Activated naive CD4-positive, alpha-beta T cell treated with anti-CD3 and anti-CD28 coated beads, Interleukin-2, amount 50 U/mL, for 16 hours (primary cell): ENCODE data around the gene EVC.
"Not testable (repeated sequence)": the region's sequence is repeated elsewhere in the genome, so short reads cannot be mapped to it uniquely, and the experiment has no call there.

ENCODE experiments used
- DNase-seq: peaks from one replicate; pipeline ENCODE4 v3.0.0-alpha.2; 2020

EVC gene

DNA sequence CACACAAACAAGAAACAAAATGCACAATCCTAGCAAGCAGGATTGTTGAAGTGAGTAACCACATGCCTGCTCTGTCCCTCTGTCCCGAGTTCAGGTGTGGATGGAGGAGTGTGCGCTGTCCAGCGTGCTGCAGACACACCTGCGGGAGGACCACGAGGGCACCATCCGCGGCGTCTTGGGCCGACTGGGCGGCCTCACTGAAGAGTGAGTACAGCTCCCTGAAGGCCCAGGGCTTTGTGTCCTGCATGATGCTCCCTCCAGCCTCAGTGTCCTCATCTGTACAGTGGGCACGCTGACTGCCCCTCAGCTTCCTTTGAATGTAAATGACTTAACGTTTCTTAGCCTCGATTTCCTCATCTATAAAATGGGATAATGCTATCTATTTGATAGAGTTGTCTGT, 82.5 kb downstream of the EVC start:
- no peak for DNase-seq

DNA sequence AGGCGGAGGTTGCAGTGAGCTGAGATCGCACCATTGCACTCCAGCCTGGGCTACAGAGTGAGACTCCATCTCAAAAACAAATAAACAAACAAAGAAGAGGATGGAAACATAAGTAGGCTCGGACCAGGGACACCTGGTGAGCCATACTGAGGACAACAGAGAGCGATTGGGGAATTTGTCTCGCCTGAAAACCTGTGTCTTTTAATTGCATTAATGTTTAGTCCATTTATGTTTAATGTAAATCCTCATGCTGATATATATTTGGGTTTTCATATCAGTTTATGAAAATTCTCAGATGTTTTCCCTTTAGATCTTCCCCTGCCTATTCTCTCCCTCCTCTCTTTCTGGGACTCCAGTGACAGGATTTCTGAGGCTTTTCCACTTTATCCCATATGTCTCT, 84.6 kb downstream of the EVC start:
- DNase-seq: no peak

DNA sequence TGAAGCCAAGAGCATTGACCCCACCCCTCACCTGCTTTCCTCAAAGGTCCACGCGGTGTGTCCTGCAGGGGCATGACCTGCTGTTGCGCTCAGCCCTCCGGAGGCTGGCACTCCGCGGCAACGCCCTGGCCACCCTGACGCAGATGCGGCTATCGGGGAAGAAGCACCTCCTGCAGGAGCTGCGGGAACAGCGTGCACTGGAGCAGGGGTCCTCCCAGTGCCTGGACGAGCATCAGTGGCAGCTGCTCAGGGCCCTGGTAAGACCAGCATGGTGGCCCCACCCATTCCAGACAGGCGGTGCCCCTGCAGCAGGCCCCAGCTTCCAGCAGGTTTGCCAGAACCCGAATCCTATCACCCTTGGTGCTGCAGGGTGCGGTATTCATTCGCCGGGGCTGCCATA, 86.0 kb downstream of the EVC start:
- DNase-seq: no peak

DNA sequence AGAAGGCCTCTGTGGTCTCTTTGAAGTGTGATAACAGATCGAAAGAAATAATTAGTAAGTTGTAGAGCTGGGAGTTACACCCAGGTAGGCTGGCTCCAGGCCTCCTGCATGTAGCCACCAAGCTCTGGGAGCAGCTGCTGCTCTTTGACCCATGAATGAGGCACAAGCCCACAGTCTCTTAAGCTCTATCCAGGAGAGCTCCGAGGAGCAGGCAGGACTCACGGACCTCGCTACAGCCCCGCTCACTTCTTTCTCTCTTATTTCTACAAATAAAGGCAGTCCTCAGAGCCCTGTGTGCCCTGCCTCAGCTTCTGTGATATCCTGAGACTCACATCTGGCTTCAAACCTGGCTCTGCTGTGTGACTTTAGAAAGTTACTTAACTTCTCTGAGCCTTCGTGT, 86.9 kb downstream of the EVC start:
- DNase-seq: no peak

DNA sequence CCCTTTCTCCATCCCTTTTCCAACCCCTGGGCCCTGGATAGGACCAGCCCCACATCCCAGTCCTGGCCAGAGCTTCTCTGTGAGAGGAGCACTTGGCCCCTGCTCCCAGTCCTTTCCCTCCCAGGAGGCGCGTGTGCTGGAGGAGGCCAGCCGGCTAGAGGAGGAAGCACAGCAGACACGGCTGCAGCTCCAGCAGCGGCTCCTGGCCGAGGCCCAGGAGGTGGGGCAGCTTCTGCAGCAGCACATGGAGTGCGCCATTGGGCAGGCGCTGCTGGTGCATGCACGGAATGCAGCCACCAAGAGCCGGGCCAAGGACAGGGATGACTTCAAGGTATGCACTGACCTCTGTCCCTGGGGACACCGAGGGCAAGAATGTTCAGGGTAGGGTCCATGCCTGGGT, 87.5 kb downstream of the EVC start:
- DNase-seq: no peak

DNA sequence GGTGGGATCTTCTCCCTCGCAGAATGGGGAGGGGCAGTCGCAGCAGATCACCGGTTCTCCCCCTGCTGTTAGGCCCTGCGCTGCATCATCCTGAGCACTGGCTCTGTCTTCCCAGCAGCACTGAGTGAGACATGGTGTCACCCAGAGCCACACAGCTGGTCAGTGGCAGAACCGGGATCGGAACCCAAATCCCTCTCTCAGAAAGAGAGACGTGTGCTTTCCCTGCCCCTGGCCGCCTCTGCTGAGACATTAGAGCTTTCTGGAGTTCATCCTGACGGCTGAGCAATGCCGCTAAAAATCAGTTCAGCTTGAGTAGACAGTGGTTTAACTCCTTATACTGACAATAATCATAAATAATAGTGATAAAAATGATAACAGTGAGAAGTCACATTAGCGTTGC, 87.9 kb downstream of the EVC start:
- DNase-seq: no peak

DNA sequence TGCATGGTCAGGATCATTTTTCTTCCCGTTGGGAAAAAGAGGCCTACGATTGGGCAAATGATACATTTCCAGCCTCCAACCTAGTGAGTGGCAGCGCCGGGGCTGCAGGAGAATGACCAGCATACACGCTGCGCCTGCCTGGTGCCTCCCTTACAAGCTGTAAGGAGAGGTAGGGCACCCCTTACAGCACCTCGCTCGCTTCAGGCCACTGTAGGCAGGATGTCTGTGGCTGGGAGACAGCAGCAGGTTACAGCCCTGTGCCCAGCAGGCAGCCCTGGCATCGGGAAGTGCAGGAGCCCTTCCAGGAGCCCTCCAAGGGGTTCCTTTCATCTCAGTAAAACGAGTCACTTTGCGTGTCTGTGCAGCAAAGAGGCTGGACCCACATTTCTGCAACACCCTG, 88.4 kb downstream of the EVC start:
- no peak for DNase-seq

DNA sequence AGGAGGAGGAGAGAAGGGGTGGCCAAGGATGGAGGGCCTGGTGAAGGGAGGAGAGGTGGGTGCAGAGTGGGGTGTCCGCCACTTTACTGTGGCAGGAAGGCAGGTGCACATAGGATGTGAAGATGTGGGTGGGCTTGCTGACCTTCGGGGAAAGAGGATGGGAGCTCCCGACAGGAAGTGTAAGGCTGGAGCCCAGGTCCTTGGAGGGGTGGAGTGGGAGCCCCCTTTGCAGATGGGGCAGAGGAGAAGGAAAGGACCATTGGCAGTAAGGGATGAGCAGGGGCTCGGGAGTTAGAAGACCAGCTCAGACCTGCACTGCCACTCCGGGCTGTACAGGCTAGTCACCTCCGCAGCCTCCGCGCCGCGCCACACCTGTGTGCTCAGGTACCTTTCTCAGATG, 89.5 kb downstream of the EVC start:
- DNase-seq: no peak

DNA sequence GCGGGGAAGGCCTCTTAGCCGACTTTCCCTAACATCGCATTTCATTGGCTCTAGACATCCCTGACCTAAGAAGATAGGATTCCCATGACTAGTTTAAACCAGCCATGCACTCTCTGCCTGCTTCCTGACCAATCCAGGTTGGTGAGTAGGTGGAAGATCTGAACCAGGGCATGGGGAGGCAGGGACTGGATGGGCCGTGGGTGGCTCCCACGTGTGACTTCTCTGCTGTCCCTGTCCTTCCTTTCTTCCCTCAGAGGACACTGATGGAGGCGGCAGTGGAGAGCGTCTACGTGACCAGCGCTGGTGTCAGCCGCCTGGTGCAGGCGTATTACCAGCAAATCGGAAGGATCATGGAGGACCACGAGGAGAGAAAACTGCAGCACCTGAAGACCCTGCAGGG, 90.7 kb downstream of the EVC start:
- DNase-seq: no peak

DNA sequence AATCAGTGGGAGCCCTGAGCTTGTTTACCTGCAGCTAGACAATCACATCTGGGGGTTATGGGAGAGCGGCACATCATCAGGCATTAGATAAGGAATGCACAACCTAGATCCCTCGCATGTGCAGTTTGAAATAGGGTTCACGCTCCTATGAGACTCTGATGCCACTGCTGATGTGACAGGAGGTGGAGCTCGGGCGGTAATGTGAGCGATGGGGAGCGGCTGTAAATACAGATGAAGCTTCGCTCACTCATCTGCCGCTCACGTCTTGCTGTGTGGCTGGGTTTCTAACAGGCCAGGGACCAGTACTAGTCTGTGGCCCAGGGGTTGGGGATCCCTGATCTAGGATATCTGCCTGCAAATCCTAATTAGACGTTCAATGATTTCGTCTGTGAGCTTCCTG, 91.6 kb downstream of the EVC start:
- no peak for DNase-seq

DNA sequence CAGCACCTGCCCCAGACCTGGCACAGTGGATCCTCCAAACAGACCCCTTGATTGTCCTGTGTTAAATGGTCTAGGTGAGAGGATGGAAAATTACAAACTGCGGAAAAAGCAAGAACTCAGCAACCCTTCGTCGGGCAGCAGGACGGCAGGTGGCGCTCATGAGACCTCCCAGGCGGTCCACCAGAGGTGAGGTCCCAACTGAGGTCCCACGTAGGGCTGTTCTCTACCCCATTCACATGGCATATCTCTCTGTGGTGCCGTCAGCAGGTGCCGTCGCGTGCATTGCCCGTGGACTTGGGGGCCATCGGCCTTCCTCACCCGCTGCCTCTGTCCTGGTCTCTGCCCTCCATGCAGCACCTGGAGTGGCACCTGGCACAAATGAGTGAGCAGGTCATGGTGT, 93.7 kb downstream of the EVC start:
- DNase-seq: no peak

DNA sequence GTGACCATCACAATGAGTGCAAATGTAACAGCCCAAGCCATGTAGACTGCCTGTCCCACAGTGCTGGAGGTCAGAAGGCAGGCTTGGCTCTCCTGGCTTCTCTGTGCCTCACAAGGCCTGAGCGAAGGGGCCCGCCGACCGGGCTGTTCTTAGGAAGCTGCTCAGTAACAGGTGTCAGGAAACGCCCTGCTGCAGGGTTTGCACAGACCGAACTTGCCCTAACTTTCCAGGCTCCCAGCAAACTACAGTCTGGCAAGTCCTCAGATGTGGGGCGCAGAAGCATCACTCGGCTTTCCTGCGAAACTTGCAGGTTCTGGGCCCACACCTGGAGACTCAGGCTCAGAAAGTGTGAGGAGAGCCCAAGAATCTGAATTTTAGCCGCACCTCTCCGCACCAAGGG, 94.3 kb downstream of the EVC start:
- no peak for DNase-seq

DNA sequence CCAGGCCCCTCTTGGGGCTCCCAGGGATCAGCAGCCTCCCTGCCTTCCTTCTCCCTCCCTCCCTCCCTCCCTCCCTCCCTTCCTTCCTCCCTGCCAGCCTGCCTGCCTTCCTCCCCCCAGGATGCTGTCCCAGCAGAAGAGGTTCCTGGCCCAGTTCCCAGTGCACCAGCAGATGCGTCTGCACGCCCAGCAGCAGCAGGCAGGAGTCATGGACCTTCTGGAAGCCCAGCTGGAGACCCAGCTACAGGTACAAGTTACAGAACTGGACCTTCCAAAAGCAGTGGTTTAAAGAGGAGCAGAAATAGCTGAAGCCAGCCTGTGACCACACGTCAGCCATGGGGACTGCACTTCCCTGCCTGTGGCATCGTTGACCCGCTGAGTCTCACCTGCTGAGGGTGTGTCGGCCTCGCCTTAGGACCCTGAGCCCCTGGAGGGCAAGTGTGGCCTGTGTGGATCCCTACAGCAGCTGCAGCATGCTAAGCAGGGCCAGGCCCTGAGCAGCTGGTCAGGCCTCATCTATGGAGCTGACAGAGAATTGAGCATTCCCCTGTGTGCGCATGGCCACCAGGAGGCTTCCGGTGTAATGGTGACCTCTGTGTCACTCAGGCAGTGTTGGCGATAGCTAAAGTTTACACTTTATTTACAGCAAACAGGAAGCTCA, 97.2 kb downstream of the EVC start:
- DNase-seq: no peak

DNA sequence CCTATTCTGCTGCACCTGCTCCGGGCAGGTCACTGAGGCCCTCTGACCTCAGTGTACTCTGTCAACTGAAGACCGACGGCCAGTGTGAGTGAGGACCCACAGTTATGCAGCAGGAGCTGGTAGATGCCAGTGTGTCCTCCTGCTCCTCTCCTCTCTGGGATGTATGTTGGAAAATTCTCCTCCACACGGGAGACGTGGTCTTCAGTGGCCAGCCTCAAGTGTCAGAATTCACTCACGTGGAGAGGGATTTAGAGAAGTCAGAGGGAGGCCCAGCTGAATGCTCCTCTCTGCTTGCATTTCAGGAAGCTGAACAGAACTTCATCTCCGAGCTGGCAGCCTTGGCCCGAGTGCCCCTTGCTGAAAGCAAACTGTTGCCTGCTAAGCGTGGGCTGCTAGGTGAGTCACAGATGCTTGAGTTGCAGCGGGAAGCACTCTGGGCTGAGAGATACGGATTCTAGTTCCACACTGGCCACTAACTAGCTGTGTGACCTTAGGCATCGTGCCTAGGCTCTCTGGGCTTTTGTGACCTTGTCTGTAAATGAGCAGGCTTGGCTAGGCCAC, 98.3 kb downstream of the EVC start:
- no peak for DNase-seq

DNA sequence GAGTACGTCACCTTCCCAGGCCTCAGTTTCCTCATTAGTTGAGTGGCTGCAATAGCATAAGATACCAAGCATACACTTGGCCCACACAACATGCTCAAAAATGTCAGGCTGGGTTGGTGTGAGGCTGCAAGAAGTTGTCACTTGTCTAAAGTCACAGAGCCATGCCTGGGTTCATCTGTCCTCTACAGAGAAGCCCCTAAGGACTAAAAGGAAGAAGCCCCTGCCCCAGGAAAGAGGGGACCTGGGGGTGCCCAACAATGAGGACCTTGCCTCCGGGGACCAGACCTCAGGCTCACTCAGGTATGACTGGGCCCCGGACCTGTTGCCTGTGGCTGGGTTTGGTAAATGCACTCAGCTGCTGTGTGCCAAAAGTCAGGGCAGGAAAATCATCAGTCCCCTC, 99.2 kb downstream of the EVC start:
- no peak for DNase-seq

DNA sequence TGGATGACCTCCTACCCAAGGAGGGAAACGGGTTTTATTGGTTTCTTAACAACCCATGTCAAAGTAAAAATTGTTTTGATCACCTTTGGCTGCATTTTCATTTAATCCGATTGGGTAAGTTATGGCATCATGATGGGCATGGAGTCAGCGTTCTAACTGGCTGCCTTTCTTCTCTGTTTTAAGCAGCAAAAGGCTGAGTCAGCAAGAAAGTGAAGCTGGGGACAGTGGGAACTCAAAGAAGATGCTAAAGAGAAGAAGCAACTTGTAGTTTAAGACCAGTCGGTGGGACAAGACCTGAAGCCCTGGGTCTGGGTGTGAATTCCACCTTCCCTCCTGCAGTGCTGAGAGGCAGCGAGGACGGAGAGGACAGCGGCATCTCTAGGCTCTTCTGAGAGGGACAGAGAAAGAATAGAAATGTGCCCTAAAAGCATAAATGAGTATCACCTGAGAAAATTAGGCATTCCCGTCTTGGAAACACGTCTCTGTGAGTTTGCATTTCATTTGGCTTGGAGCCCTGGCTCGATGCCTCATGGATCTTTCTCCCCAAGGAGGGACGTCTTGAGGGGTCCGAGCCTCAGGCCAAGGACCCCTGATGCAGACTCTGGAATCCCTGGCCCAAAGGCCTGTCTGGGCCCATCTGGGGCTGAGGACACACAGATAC, 99.9 kb downstream of the EVC start:
- DNase-seq: no peak

DNA sequence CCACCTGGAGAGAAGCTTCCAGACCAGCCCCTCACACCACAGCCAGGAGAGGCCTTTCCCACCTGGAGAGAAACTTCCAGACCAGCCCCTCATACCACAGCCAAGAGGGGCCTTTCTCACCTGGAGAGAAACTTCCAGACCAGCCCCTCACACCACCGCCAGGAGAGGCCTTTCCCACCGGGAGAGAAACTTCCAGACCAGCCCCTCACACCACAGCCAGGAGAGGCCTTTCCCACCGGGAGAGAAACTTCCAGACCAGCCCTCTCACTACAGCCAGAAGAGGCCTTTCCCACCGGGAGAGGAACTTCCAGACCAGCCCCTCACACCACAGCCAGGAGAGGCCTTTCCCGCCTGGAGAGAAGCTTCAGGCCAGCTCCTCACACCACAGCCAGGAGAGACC, 101.1 kb downstream of the EVC start:
- not testable (repeated sequence) for DNase-seq

DNA sequence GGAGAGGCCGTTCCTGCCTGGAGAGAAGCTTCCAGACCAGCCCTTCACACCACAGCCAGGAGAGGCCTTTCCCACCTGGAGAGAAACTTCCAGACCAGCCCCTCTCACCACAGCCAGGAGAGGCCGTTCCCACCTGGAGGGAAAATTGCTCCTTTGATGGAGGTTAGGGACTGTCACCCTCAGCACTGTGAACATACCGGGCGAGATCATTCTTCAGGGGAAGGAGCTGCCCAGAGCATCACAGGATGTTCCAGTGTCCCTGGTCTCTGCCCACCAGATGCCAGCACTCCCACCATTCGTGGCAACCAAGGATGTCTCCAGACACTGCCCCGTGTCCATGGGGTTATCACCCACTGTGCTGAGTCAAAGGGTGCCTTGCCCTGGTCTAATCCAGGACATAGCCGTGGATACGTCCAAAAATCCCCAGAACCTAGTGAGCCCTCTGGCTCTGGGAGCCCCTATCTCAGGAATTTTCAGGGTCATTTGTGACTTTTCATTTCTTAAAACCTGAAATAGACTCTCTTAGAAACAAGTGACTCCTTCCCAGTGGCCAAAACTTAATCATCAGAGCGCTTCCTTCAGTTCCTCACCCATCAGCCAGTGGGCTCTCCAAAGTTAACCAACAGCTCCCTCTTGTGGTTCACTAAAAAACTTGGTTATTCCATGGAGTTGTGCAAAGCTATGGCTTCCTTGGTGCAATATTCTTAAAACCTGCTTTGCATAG, 101.7 kb downstream of the EVC start:
- no peak for DNase-seq

DNA sequence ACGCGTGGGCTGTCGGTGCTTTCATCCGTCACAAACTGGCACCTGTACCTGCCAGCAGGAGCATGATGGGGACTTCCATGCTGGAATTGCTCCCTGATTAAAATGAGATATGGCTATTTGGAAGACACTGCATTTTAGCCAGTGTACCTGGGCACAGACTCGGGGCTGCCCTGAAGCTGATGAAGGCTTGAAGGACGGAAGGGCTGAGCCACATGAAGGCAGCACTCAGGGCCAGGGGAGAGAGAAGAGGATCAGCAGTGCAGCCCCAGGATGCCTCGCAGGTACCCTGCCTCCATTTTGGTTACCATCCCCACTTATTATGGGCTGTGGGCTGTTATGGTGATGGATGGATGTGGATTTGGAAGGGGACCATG, 102.9 kb downstream of the EVC start:
- no peak for DNase-seq

DNA sequence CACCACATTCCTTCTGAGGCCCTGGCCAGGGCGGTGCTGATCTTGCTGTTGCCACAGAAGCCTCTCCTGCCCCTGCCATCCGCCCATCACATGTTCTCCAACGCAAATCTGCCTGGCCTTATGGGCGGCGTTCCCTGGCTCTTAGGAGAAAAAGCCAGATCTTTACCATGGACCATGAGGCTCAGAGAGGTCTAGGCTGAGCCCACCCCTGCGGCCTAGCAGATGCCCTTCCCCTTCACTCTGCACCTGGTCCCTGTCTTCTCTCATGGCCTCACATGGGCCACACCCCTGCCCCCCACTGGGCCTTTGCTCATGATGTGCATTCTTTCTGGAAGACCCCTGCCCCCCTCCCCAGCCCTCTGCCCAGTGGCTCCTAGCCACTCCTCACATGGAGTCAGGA, 103.4 kb downstream of the EVC start:
- no peak for DNase-seq

DNA sequence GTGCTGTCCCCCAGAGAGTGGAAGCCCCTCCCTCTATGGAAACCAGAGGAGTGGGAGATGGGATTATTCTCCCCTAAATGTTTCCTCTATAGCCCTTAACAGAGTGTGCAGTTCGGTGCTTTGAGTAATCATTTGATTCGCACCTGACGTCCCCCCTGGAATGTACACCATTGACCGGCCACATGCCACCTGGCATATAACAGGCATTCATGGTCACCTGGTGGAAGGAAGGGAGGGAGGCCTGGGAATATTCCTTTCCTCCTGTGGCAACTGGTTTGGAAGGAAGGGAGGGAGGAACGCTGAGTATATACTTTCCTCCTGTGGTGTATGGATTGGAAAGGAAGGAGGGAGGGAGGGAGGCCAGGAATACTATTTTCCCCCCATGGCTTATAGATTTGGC, 104.6 kb downstream of the EVC start:
- DNase-seq: no peak

DNA sequence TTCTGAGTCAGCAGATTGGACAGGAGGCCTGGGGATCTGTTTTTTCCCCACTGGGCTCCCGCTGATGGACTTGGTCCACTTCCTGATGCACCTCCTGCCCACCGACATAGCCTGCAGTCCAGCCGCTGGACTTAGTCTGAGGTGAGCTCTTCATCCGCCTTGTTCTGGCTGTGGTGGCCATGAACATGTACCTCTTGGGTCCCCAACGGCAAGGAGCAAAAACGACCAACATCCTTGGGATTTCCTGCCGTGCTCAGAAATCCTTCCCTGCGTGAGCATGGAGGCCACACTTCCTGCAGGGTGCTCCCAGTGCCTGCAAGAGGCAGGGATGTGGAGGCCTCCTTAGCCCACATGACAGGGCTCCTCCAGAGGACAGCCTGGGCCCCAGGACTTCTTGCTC, 105.1 kb downstream of the EVC start:
- no peak for DNase-seq

DNA sequence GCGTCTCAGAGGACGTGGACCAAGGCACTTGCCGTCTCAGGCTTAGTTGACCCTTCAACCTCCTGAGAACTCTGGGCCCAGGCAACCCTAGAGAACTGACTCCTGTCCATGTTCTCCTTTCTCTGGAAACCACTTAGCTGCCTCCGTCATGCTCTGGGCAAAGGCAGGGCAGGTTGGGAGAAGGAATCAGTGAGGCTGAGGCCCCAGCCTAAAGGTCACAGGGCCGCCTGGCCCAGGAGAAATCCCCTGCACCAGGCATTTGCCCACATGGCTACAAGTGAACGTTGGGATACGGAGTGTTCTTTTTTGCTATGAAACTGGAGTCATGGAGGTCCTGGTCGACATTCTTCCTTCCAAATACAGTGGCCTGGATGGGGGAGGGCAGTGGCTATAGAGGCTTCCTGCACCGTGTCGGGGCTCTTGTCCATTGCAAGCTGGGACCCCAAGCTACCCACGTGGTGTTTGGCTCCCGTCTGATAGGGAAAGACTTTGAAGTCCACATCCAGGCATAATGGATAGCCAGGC, 105.9 kb downstream of the EVC start:
- DNase-seq: no peak
